ENCODE results near the gene PDE10A. TPM values are rescaled to one million over a fixed set of nuclear protein-coding genes. Genes with fewer than 3 reads are reported as not detected.

PDE10A gene
- total and polyA plus RNA-seq, 2 experiments from 2014 or later = 2.0 to 7.2 TPM

GRCh38 chr6:165448210-165448609, 214.8 kb downstream of the PDE10A start:
- Histone ChIP-seq H4K20me1 (ENCODE audit: insufficient read depth, poor library complexity, severe bottlenecking) (no peaks in the 10 kb centered on the region), H3K36me3 (replicated peaks; ENCODE audit: insufficient read depth, low read depth) (no peaks in the 10 kb centered on the region), H3K4me1 (ENCODE audit: insufficient read depth) (no peaks in the 10 kb centered on the region), H2AFZ (no peak overlapping the region), H3K9me2 (replicated peaks; ENCODE audit: insufficient read depth) (no peaks in the 10 kb centered on the region), H3K4me3 (no peak overlapping the region), H3K79me2 (no peaks in the 10 kb centered on the region), H3K4me2 (no peak overlapping the region), H3K9me3 (ENCODE audit: low read depth) (no peaks in the 10 kb centered on the region), H3K27me3 (no peaks in the 10 kb centered on the region), H3K27ac (no peak overlapping the region)
- WGBS (ENCODE audit: low lambda C conversion rate, missing lambda C conversion rate) = 89% methylated on average over 4 of the region's 4 CpGs
- TF ChIP-seq CTCF (IDR thresholded peaks at IDR 0.05; ENCODE audit: poor library complexity) (no peak), EZH2 (IDR thresholded peaks at IDR 0.05; ENCODE audit: borderline replicate concordance) (no peak), EZH2phosphoT487 (IDR thresholded peaks at IDR 0.05; ENCODE audit: low read depth, severe bottlenecking, unreplicated experiment) (no peak)
- DNase-seq (ENCODE audit: low spot score) = no peak

GRCh38 chr6:165447141-165447540, 215.9 kb downstream of the PDE10A start:
- H3K36me3 ChIP-seq (replicated peaks; ENCODE audit: insufficient read depth, low read depth) = no peaks in the 10 kb centered on the region
- no peak for TF ChIP-seq EZH2 (IDR thresholded peaks at IDR 0.05; ENCODE audit: borderline replicate concordance)
- no peak for TF ChIP-seq CTCF (IDR thresholded peaks at IDR 0.05; ENCODE audit: poor library complexity)
- TF ChIP-seq EZH2phosphoT487 (IDR thresholded peaks at IDR 0.05; ENCODE audit: low read depth, severe bottlenecking, unreplicated experiment) = no peak
- WGBS (ENCODE audit: low lambda C conversion rate, missing lambda C conversion rate) = 90% methylated on average over 10 of the region's 10 CpGs
- no peak overlapping the region for H3K4me3 ChIP-seq
- no peaks in the 10 kb centered on the region for H3K79me2 ChIP-seq
- no peaks in the 10 kb centered on the region for H3K4me1 ChIP-seq (ENCODE audit: insufficient read depth)
- DNase-seq (ENCODE audit: low spot score) = no peak
- H4K20me1 ChIP-seq (ENCODE audit: insufficient read depth, poor library complexity, severe bottlenecking) = no peaks in the 10 kb centered on the region
- H2AFZ ChIP-seq = no peak overlapping the region
- H3K4me2 ChIP-seq = no peak overlapping the region
- H3K9me2 ChIP-seq (replicated peaks; ENCODE audit: insufficient read depth) = no peaks in the 10 kb centered on the region
- H3K27me3 ChIP-seq = no peaks in the 10 kb centered on the region
- no peaks in the 10 kb centered on the region for H3K9me3 ChIP-seq (ENCODE audit: low read depth)
- H3K27ac ChIP-seq = no peak overlapping the region

GRCh38 chr6:165446331-165446730, 216.7 kb downstream of the PDE10A start:
- no peaks in the 10 kb centered on the region for H3K79me2 ChIP-seq
- H3K4me3 ChIP-seq = no peak overlapping the region
- TF ChIP-seq CTCF (IDR thresholded peaks at IDR 0.05; ENCODE audit: poor library complexity) (no peak), EZH2 (IDR thresholded peaks at IDR 0.05; ENCODE audit: borderline replicate concordance) (no peak), EZH2phosphoT487 (IDR thresholded peaks at IDR 0.05; ENCODE audit: low read depth, severe bottlenecking, unreplicated experiment) (no peak)
- no peaks in the 10 kb centered on the region for H3K9me3 ChIP-seq (ENCODE audit: low read depth)
- H3K27ac ChIP-seq = no peak overlapping the region
- no peaks in the 10 kb centered on the region for H3K4me1 ChIP-seq (ENCODE audit: insufficient read depth)
- H3K36me3 ChIP-seq (replicated peaks; ENCODE audit: insufficient read depth, low read depth) = no peaks in the 10 kb centered on the region
- no peaks in the 10 kb centered on the region for H3K9me2 ChIP-seq (replicated peaks; ENCODE audit: insufficient read depth)
- no peak overlapping the region for H2AFZ ChIP-seq
- H3K27me3 ChIP-seq = no peaks in the 10 kb centered on the region
- no peaks in the 10 kb centered on the region for H4K20me1 ChIP-seq (ENCODE audit: insufficient read depth, poor library complexity, severe bottlenecking)
- H3K4me2 ChIP-seq = no peak overlapping the region
- DNase-seq (ENCODE audit: low spot score) = no peak

- no peak overlapping the region for H2AFZ ChIP-seq
- TF ChIP-seq EZH2 (IDR thresholded peaks at IDR 0.05; ENCODE audit: borderline replicate concordance) (no peak), CTCF (IDR thresholded peaks at IDR 0.05; ENCODE audit: poor library complexity) (no peak), EZH2phosphoT487 (IDR thresholded peaks at IDR 0.05; ENCODE audit: low read depth, severe bottlenecking, unreplicated experiment) (no peak)
- no peak for DNase-seq (ENCODE audit: low spot score)
- no peak overlapping the region for H3K4me2 ChIP-seq
- H3K36me3 ChIP-seq (replicated peaks; ENCODE audit: insufficient read depth, low read depth) = no peaks in the 10 kb centered on the region
- whole genome bisulfite sequencing (ENCODE audit: low lambda C conversion rate, missing lambda C conversion rate) = 98% methylated on average over 4 of the region's 4 CpGs
- H3K4me3 ChIP-seq = no peak overlapping the region
- no peaks in the 10 kb centered on the region for H4K20me1 ChIP-seq (ENCODE audit: insufficient read depth, poor library complexity, severe bottlenecking)
- H3K9me2 ChIP-seq (replicated peaks; ENCODE audit: insufficient read depth) = no peaks in the 10 kb centered on the region
- no peaks in the 10 kb centered on the region for H3K4me1 ChIP-seq (ENCODE audit: insufficient read depth)
- H3K9me3 ChIP-seq (ENCODE audit: low read depth) = no peaks in the 10 kb centered on the region
- no peak overlapping the region for H3K27ac ChIP-seq
- H3K79me2 ChIP-seq = no peaks in the 10 kb centered on the region
- no peaks in the 10 kb centered on the region for H3K27me3 ChIP-seq
Observed at GRCh38 chr6:165443462-165443861, 219.6 kb downstream of the PDE10A start.
